GM18951 (cell line): ENCODE results near the gene MIA.
"Not testable (repeated sequence)": the region's sequence is repeated elsewhere in the genome, so short reads cannot be mapped to it uniquely, and the experiment has no call there.

Experiments
- POLR2A ChIP-seq: IDR thresholded peaks from 4 replicates; pipeline ENCODE4 v1.6.1; 2011; ENCODE audit warnings: mild to moderate bottlenecking; ENCODE audit not compliant: insufficient read length, insufficient read depth; ENCODE audit errors: extremely low read depth
- in situ Hi-C: fragments of 300-500 bp; cut with MboI; formaldehyde crosslinking; loops from one replicate; pipeline ENCODE4 v1.12.0; 2022; ENCODE audit warnings: low sequenced_read_pairs, mixed read lengths, inconsistent platforms; ENCODE audit not compliant: unreplicated experiment

The MIA gene

DNA sequence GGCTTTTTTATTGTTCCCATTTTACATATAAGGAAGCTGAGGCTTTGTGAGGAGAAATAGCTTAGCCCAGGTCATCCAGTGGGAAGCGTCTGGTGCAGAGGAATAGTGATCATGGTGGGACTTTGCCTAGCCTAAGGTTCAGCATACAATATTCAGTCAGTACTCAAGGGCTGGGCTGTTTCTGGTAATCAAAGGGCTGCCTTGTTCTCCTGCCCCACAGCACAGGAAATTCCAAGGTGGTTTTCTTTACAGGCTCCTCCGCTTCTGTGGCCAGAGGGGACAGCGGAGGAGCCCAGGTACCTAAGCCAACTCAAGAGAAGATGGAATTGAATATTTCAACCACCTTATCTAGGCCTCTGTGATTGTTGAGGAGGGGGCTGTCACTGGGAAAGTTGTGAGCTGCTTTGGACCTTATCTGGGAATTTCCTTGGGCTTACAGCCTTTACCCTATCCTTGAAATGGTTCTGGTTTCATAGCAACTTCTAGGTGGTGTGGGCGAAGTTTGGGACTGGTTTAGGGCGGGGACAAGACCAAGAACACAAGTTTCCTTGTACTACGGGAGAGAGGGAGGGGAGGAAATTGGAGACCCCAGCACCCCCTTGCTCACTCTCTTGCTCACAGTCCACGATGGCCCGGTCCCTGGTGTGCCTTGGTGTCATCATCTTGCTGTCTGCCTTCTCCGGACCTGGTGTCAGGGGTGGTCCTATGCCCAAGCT, at the start of gene MIA:
Gene MIA (plus strand): TSS at position 606 of the 716 bp plus-strand sequence. CDS start 22 bp downstream, at position 628.
- no peak for TF ChIP-seq POLR2A
- in situ Hi-C loops = no loop called here

DNA sequence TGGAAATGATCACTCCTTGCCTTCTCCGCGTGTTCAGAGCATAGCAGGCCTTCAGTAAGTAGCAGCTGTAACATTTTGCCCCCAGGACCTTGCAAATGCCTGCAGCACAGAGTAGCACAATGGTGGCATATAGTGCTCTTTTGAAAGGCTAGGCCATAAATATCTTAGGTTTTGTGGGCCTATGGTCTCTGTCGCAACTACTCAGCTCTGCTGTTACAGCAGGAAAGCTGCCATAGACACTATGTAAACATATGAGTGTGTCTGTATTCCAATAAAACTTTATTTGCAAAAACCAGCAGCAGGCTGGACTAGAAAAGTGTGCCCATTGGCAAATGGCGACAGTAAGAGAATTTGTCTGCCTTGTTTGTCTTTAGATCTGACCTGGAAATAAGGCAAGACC, 49.0 kb upstream of the MIA start:
- in situ Hi-C loops = no loop called here
- TF ChIP-seq POLR2A = no peak

DNA sequence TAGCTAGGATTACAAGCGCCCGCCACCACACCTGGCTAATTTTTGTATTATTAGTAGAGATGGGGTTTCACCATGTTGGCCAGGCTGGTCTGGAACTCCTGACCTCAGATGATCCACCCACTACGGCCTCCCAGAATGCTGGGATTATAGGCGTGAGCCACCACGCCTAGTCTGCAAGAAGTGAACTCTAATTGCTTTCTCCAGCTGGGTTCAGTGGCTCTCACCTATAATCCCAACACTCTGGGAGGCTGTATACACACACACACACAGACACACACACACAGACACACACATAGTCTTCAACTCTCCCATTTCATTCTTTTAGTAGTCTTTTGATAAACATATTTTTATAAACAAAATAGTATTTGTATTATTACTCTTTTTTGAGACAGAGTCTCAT, 45.3 kb upstream of the MIA start:
- in situ Hi-C loops = not testable (repeated sequence)

DNA sequence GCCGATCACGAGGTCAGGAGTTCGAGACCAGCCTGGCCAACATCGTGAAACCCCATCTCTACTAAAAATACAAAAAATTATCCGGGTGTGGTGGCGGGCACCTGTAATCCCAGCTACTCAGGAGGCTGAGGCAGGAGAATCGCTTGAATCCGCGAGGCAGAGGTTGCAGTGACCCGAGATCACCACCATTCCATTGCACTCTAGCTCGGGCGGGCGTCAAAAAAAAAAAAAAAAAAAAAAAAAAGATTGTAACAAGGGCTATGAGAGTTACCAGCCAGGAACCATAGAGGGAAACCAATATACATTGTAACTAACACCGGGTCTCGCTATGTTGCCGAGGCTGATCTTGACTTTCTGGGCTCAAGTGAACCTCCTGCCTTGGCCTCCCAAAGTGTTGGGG, 43.0 kb upstream of the MIA start:
- in situ Hi-C loops = not testable (repeated sequence)

DNA sequence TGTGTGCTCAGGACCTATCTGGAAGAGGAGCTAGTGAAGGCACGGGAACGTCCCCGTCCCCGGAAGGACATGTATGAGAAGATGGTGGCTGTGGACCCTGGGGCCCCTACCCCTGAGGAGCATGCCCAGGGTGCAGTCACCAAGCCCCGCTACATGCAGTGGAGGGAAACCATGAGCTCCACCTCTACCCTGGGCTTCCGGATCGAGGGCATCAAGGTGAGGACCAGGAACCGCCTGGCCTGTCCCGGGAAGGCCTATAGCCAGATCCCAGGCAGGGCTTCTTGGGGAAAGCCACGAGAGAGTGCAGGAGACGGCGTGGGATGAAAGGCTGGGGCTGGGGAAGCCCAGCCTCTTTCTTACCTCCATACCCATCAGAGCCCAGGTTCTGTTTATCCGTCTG, 42.2 kb upstream of the MIA start:
- in situ Hi-C loops = no loop called here
- TF ChIP-seq POLR2A = no peak

DNA sequence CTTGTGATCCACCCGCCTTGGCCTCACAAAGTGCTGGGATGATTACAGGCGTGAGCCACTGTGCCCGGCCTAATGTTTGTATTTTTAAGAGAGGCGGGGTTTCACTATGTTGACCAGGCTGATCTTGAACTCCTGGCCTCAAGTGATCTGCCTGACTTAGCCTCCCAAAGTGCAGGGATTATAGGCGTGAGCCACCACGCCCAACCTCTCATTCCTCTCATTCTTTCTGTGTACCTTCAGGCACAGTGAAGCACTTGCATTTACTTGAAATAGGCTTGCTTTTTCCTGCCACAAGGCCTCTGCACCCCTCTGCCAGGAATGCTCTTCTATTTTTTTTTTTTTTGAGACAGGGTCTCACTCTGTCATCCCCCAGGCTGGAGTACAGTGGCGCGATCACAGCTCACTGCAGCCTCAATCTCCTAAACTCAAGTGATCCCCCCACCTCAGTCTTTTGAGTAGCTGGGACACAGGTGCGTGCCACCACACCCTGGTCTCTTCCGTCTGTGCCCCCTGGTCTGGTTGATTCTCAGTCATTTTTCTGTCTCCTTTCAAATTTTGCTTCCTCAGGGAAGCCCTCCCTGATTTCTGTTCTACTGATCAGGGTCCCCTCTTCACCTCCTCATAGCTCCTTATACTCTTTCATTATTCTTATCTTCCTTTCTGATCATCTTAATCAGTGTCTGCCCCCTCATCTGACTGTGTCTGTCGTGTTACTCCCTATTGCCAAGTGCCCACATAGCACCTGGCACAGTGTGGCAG, 40.1 kb upstream of the MIA start:
- no peak for TF ChIP-seq POLR2A
- in situ Hi-C loops = no loop called here

DNA sequence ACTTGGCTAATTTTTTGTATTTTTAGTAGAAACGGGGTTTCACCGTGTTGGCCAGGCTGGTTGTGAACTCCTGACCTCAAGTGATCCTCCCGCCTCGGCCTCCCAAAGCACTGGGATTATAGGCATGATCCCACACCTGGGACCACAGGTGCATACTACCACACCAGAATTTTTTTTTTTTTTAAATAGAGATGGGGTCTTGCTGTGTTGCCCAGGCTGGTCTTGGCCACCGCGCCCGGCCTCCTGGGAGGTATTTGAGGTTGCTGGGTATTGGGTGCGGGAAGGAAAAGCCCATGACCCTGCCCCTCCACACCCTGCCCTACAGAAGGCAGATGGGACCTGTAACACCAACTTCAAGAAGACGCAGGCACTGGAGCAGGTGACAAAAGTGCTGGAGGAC, 38.7 kb upstream of the MIA start:
- in situ Hi-C loops = no loop called here
- TF ChIP-seq POLR2A = no peak

DNA sequence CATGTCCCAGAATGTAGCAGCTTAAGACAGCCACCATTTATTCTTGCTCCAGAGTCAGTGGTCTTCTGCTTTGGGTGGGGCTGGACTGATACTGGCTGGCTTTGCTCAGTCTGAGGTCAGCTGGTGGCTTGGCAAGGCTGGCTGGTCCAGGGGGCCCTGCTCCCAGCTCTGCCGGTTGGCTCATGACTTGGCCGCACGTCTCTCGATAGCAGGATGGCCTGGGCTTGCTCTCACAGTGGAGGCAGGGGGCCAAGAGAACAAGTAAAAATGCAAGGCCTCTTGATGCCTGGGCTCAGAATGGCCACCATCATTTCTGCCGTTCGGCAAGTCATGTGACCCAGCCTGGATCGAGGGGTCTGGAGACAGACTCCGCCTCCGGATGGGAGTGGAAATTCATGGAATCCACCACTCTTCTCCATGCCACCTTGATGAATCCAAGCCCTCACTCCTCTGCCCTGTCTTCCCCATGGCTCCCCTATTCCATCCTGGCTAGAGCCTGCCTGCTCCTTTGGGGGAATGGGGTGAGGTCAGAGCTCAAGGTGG, 38.1 kb upstream of the MIA start:
- in situ Hi-C loops = no loop called here
- TF ChIP-seq POLR2A = no peak

DNA sequence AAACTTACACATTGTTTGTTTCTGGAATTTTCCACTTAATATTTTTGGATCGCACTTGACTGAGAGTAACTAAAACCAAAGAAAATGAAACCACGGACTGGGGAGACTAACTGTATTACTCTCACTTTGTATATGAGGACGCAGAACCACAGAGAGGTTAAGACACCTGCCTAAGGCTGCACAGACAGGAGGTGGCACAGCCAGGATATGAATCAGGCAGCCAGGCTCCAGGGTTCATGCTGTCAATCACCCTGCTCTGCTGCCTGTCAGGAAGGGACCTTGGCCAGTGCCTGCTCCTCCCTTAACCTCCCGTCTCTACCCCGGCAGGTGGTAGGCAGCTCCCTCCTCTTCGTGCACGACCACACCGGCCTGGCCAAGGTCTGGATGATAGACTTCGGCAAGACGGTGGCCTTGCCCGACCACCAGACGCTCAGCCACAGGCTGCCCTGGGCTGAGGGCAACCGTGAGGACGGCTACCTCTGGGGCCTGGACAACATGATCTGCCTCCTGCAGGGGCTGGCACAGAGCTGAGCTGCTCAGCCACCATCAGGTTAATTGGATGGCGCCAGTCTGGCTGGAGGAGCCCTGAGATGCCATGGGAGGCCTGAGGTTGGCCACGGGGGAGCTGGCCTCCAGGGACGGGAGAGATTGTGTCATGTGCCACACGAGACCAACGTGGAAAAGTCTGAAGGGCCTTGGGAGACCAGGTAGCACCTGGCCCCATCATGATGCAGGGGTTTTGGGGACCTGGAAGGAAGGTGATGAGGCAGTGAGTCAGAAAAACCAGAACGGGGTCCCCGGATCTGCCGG, 36.1 kb upstream of the MIA start:
- no peak for TF ChIP-seq POLR2A
- in situ Hi-C loops = no loop called here

DNA sequence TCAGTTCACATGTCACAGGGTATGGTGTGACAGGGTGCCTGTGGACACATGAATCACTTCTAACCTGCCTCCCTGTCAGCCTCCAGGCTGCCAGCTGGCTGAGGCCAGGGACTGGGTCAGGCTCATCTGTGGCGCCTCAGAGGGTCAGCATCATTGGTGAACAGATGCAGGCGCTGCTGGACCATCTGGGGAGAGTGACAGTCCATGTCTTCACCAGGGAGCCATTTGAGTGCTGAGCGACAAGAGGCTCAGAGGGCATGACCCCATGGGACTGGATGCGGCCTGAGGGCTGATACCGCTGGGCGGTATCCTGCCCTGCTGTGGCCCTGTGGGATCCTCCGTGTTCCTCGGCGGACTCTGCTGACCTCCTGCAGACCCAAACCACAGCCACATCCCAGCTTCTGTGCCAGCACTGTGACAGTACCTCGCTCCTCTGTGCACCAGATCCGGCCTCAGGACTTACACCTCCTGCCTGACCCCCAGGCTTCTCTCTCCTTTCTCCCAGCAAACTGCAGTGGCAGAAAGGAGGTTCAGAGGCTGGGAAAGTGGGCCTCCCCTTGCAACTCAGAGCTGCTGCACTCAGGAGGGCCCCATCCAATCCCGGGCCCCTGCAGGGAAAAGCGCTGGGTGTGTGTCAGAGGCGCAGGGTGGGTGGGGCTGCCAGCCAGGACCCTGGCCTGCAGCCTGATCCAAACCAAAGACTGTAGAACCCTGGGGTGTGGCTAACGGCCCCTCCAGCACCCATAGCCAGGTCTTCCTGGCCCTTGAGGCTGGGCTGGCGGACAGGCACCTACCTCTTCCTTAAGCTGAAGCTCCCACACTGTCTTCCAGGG, 35.2 kb upstream of the MIA start:
- in situ Hi-C loops = no loop called here

DNA sequence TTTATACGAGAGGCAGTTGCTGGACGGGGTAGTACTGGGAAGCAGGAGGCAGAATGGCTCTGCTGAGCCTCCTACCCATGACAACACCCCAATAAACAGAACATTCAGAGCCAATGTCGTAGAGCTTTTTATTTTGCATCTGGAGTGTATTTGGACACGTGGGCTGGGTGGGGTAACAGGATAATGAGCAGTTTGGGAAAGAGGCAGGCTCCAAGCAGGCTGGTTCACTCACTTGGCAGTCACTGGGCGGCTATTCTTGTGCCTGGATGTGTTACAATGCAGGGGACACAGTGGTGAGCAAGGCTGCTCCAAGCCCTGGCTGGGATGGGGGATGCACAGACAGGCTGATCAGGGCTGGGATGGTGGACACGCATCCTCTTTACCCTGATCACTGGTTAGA, 34.6 kb upstream of the MIA start:
- no peak for TF ChIP-seq POLR2A
- in situ Hi-C loops = no loop called here

More for the DNA sequence above, 35.2 kb upstream of the MIA start:
- no peak for TF ChIP-seq POLR2A

DNA sequence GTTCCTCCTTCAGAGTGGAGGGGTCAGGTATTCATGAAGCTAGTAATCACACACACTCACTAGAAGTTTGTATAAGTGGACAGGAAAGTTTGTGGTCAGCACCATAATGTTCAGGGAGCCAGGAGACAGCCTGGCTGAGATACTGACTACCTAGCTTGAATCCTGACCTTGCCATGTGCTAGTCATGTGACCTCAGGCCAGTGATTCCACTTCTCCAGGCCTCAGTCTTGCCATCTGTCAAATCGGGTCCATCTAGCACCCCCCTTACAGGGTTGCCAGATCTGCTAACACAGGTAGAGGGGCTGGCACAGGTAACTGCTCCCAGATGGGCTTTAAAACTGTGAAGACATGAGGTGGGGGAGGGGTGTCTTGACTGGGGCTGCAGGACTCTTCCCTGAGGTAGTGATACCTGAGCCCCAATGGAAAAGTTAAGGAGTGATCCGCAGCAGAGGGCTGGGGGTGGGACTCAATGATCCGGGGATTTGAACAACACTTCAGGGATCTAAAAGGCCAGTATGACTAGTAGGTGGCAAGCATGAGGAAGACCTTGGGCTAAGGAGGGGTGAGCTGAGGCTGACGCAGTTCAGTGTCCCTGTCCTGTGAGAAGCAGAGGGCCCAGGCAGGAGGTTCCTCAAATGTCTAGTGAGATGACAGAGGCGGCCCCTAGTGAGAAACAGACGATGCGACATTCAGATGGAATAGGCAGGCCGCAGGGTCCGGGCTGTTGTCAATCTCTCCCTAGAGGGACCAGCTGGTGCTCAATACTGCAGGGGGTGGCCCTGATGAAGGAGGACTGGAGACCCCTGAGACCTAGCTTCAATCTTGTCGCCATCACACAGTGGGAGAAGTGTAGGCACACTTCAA, 33.6 kb upstream of the MIA start:
- TF ChIP-seq POLR2A = no peak

More for the DNA sequence above, 33.6 kb upstream of the MIA start:
- in situ Hi-C loops = no loop called here
